Measurements from ENCODE around the gene LANCL2.
"Not testable (repeated sequence)": the region's sequence is repeated elsewhere in the genome, so short reads cannot be mapped to it uniquely, and the experiment has no call there.

Gene LANCL2

DNA sequence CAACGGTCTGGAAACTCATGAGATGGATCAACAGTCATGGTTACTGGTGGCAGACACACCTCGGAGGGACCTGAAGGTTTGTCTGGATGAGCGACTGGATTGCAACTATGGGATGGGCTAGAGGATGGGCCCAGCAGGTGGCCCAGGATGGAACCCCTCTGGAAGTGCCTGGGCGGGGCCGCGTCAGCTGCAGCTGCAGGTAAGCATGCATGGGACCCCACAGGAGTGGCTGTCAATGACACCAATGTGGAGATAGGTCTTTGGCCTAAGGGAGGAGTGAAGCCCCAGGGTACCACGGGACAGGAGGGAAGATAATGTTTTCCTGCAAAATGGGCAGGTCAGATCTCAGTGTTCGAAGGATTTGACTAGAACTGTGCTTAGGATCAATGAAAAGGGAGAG, 103.4 kb downstream of the LANCL2 start:
- in situ Hi-C loops (cut with HindIII; ENCODE audit: low sequenced_read_pairs) = no loop called here

- in situ Hi-C loops (cut with HindIII; ENCODE audit: low sequenced_read_pairs) = no loop called here
Measured at GRCh38 chr7:55469271-55469681, 104.1 kb downstream of the LANCL2 start.

DNA sequence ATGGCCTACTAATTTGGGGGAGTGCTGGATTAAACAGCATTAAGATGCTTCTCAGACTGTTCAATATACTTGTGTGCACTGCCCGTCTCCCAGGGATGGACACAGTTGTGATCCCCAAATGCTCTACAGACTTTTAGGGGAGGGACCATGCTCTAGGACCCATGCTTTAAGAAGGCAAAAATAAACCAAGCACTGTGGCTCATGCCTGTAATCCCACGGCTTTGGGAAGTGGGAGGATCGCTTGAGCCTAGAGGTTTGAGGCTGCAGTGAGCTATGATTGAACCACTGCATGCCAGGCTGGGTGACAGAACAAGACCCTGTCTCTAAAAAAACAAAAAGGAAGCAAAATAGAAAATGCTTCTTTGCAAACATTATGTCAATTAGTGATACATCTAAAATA, 104.6 kb downstream of the LANCL2 start:
- in situ Hi-C loops (cut with HindIII; ENCODE audit: low sequenced_read_pairs) = no loop called here

DNA sequence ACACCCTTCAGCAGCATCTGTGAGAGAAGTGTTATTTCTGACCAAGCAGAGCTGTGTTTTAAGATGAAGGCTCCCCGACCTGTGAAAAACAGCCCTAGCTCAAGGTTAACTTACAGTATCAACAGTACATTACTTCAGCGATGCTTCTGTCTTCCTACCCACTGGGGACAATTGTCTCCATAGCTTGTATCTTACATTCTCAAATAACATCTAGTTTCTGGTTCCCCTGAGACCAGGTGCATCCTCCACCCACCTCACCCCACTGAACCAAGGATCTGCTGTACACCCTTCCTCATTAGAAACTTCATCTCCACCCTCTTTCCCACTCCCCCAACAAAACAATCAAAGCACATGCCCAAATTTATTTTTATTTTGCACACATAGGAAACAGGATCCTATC, 105.1 kb downstream of the LANCL2 start:
- in situ Hi-C loops (cut with HindIII; ENCODE audit: low sequenced_read_pairs) = no loop called here

DNA sequence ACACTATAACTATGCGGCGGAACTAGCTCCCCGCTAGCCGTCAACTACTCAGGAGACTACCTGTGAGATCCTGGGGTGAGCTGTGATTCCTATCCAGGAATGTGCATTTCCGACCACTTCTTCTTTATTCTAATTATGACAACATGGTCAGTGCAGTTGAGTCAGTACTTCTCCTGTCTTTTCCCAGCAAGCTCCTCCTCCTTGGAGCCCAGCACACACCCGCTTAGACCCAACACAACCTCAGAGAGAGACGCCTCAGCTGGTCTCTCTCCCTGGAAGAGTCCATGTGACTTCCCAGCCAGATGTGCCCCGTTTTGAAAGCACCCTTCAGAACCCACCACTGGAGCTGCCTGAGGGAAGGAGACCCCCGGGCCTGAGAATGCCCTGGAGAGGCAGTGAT, 106.5 kb downstream of the LANCL2 start:
- in situ Hi-C loops (cut with HindIII; ENCODE audit: low sequenced_read_pairs) = not testable (repeated sequence)

GRCh38 chr7:55472406-55472805, 107.3 kb downstream of the LANCL2 start:
- in situ Hi-C loops (cut with HindIII; ENCODE audit: low sequenced_read_pairs) = not testable (repeated sequence)

DNA sequence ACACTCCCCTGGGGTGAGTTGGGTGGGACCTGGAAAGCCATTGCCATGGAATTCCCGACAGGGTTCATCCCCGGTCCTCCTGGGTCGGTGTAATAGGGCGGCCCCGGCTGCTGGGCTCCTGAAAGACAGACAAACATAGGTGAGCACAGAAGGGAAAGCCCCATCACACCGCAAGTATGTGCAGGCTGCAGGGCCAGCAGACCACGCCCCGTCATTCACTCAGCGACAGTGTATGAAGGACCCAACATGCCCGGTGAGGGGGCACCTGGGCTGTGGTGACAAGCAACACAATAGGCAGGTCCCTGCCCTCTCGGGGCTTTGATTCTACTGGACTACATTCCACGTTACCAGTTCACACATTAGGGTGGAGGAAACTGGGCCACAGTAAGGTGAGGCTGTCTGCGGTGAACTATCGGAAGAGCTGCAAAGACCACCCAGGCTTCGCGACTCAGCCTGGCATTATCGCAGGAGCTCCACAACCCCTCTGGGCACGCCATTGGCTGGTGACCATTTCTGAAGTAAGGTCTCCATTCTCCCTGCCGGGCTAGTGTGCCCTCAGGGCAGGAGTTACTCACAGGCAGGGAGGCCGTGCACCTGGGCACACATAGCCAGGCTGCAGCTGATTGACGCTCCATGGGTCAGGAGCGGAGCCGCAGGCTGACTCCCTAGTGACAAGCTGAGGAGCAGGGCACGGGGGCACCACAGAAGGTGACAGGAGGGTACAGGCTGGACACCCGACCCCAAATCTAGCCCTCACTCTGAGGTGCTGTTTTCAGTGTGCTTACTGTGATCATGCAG, 108.0 kb downstream of the LANCL2 start:
- in situ Hi-C loops (cut with HindIII; ENCODE audit: low sequenced_read_pairs) = no loop called here

DNA sequence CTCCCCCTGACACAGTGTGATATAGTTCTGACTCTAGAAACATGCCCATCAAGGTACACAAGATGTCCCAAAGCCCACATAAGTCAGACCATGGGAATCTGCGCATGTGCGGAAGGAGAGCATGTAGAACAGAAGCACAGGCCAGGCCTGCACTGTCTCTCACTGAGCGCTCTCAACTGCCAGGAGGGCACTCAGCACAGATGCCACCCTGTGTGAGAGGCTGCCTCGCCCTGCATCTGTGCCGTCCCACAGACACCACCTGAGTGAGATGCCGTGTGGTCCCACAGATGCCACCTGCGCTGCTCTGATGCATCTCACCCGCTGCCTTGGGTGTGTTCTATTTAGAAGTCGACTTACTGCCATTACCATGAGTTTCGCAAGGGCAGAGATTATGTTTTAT, 108.8 kb downstream of the LANCL2 start:
- in situ Hi-C loops (cut with HindIII; ENCODE audit: low sequenced_read_pairs) = no loop called here

DNA sequence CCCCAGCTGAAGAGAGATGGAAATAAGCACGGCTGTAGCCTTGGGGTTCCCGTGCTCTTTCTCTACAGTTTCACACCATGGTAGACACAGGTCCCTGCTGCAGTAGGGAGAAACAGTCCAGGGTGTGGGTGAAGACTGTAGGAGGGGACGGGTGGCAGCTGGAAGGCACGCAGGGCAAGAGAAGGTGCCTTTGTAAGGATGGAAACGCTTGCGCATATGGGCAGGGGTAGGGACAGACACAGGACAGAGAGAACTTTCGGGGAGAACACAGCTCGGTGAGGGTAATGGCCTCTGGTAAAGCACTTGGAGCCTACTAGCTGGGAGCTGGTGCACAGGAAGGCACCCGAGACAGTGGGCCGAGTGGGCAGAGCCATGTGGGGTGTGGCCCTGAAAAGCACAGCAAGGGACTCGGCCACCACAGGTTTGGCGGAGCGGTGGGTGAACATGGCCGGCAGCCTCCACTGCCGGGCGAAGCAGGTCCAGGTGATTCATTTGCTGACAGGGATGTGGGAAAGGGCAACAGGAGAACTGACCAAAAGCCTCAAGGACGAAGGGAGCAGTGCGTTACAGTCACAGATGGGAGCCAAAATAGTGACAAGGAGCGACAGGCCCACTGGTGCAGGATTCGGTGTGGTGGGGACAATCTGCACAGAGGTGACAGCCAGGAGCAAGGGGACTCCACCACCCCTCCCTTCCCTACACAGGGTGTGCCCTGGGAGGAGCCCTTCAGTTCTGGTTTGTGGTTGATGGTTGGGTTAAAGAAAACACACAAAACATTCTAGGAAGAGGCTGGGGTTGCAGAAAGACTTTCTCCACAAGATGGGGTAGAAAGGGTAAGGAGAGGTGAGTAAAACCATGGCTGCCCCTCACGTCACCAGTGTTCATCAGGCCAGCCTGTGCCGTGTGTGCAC, 110.1 kb downstream of the LANCL2 start:
- in situ Hi-C loops (cut with HindIII; ENCODE audit: low sequenced_read_pairs) = no loop called here

DNA sequence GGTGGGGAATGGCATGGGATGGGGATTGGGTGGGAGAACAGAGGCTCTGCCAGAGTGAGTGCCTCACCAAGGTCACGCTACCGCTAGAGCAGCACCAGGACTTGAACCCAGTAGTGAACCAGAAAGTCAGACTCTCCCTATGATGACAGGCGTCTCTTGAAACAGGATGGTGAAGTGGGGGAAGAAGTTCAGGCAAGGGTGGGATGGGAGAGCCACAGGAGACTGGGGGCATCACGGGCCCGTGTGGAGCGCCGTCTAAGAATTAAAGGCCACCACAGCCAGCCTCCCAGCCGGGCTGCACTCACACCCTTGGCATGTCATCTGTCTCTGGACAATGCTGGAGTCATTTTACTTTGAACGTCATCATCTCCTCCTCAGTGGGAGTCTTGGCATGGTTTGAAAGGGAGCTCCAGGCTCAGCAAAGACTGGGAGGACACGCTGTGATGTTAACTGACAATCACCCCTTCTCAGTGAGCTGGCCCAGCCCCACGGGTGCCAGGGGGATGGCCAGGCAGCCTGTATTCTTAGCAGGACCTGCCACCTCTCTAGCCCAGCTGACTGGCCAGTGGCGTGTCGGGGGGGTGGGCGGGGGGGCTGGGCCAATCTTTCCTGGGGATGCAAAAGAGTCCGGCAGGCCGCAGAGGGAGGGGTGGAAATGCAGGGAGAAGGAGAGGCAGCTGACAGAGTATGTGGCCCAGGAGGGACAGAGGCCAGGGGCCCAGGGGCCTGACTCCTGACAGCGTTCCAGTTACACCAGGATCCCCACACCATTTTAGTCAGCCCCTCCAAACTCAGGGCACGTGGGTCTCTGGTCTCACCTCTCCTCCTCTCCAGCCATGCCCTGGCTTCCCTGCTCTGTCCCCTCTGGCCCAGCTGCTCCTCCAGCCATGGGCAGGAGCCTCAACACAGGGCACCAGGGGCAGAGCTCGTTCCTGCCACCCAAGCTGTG, 111.0 kb downstream of the LANCL2 start:
- in situ Hi-C loops (cut with HindIII; ENCODE audit: low sequenced_read_pairs) = no loop called here

GRCh38 chr7:55476852-55477780, 112.0 kb downstream of the LANCL2 start:
- in situ Hi-C loops (cut with HindIII; ENCODE audit: low sequenced_read_pairs) = no loop called here

GRCh38 chr7:55477781-55478374, 112.7 kb downstream of the LANCL2 start:
- in situ Hi-C loops (cut with HindIII; ENCODE audit: low sequenced_read_pairs) = no loop called here

DNA sequence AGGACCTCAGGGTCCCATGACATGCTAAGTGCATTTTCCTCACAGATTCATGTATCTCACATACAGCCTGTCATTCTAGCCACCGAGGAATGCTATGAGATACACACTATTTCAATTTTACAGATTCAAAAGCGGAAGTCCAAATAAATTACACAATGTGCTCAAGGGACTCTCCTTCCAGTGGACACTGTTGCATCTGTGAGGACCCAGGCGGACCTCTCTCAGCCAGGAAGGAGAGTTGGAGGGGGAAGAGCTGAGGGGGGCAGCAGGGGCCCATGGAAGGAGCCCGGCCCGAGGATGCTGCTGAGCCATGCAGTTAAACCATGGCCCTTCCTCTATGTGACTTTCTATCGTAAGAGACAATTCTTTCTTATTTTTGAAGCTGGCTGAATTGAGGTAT, 113.6 kb downstream of the LANCL2 start:
- in situ Hi-C loops (cut with HindIII; ENCODE audit: low sequenced_read_pairs) = no loop called here

- in situ Hi-C loops (cut with HindIII; ENCODE audit: low sequenced_read_pairs) = no loop called here
Measured at GRCh38 chr7:55481155-55481554, 116.0 kb downstream of the LANCL2 start.

DNA sequence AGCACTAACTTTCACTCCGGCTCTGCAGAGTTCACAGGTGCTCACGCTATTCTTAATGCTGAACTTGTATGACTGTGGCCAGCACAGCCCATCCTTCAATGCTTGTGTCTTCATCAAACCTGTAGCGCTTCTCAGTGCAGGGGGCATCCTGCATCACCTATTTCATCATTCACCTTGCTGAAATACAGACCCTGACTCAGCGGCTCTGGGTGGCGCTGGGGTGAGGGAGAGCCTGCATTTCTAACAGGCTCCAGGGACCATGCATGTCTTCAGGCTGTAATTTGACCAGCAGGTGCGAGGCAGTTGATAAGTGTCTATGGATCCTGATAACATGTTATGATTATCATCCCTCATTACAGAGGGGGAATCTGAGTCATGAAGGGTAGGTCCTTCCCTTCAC, 117.9 kb downstream of the LANCL2 start:
- in situ Hi-C loops (cut with HindIII; ENCODE audit: low sequenced_read_pairs) = no loop called here
